GM18505 (cell line): Measurements from ENCODE around the gene MYH6.
"Not testable (repeated sequence)": the region's sequence is repeated elsewhere in the genome, so short reads cannot be mapped to it uniquely, and the experiment has no call there.

ENCODE experiments used
- ATAC-seq: cut with Tn5 transposase; IDR thresholded peaks from one replicate; pipeline ENCODE4 v1.9.1; 2021; ENCODE audit not compliant: unreplicated experiment
- POLR2A ChIP-seq: IDR thresholded peaks from 4 replicates; pipeline ENCODE4 v1.6.1; 2011; ENCODE audit warnings: borderline replicate concordance; ENCODE audit not compliant: insufficient read depth, insufficient read length; ENCODE audit errors: extremely low read depth

MYH6 gene

GRCh38 chr14:23407516-23408306, at the start of gene MYH6:
Gene MYH6, minus strand, starts transcription at chr14:23408273. Its CDS starts 1,050 bp downstream, at chr14:23407223.
- ATAC-seq, result no peak
- TF ChIP-seq POLR2A, result no peak

- ATAC-seq, result not testable (repeated sequence)
Measured at GRCh38 chr14:23456883-23457586, 49.0 kb upstream of the MYH6 start.

- no peak for TF ChIP-seq POLR2A
- no peak for ATAC-seq
Measured at GRCh38 chr14:23454445-23454856, 46.4 kb upstream of the MYH6 start.

- TF ChIP-seq POLR2A, result no peak
Measured at GRCh38 chr14:23452237-23452636, 44.2 kb upstream of the MYH6 start.

GRCh38 chr14:23450379-23450778, 42.3 kb upstream of the MYH6 start:
- no peak for TF ChIP-seq POLR2A
- no peak for ATAC-seq

More at GRCh38 chr14:23452237-23452636, 44.2 kb upstream of the MYH6 start:
- ATAC-seq, result no peak

- no peak for ATAC-seq
- no peak for TF ChIP-seq POLR2A
Measured at GRCh38 chr14:23449314-23449713, 41.2 kb upstream of the MYH6 start.

GRCh38 chr14:23447361-23448350, 39.6 kb upstream of the MYH6 start:
- no peak for ATAC-seq
- TF ChIP-seq POLR2A, result no peak

GRCh38 chr14:23446291-23446851, 38.3 kb upstream of the MYH6 start:
- no peak for ATAC-seq

GRCh38 chr14:23445773-23446172, 37.7 kb upstream of the MYH6 start:
- ATAC-seq, result no peak
- TF ChIP-seq POLR2A, result no peak

More at GRCh38 chr14:23446291-23446851, 38.3 kb upstream of the MYH6 start:
- TF ChIP-seq POLR2A, result no peak

GRCh38 chr14:23444314-23444713, 36.2 kb upstream of the MYH6 start:
- TF ChIP-seq POLR2A, result no peak
- ATAC-seq, result no peak

GRCh38 chr14:23443881-23444280, 35.8 kb upstream of the MYH6 start:
- no peak for TF ChIP-seq POLR2A
- no peak for ATAC-seq

GRCh38 chr14:23443411-23443812, 35.3 kb upstream of the MYH6 start:
- no peak for ATAC-seq
- no peak for TF ChIP-seq POLR2A
